ENCODE measurements around the gene TSPEAR.

DNA sequence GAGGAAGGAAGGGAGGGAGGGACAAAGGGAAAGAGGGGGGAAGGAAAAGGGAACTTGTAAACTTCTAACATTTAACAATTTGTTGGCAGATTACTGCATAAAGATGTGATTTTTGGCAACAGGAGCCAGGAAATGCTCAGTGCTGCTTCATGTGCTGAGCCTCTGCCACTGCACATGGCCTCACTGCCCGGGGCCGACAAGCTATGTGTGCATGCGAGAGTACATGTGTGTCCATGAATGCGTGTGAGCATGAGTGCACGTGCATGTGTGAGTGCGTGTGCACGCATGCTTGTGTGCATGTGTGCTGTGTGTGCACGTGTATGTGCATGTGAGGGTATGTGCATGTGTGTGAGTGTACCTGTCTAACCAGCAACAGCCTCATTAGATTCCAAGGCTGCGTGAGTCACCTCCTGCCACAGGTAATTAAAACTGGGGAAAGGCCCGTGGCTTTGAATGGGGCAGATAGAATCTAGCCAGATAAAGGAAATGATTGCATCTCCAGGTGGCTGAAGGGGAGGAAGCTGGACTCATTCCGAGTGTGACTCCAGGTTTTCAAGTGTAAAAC is 41.4 kb upstream of the TSPEAR start:
- TF ChIP-seq SMAD1 (IDR thresholded peaks at IDR 0.05; ENCODE audit: low read depth, low read length, partially characterized antibody), result no peak
- TF ChIP-seq, protein P1, sequence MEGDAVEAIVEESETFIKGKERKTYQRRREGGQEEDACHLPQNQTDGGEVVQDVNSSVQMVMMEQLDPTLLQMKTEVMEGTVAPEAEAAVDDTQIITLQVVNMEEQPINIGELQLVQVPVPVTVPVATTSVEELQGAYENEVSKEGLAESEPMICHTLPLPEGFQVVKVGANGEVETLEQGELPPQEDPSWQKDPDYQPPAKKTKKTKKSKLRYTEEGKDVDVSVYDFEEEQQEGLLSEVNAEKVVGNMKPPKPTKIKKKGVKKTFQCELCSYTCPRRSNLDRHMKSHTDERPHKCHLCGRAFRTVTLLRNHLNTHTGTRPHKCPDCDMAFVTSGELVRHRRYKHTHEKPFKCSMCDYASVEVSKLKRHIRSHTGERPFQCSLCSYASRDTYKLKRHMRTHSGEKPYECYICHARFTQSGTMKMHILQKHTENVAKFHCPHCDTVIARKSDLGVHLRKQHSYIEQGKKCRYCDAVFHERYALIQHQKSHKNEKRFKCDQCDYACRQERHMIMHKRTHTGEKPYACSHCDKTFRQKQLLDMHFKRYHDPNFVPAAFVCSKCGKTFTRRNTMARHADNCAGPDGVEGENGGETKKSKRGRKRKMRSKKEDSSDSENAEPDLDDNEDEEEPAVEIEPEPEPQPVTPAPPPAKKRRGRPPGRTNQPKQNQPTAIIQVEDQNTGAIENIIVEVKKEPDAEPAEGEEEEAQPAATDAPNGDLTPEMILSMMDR (IDR thresholded peaks at IDR 0.05 in 2 of 3, conservative IDR thresholded peaks at IDR 0.05 in 1 of 3; ENCODE audit: insufficient read depth in 2 of 3, low read depth in 1 of 3, low read length in 3 of 3), result no peak
